ENCODE measurements around the gene FCF1.
A peak's percentile ranks its signal among the peaks of the same experiment; 100 is the strongest.
"Not testable (repeated sequence)": the region's sequence is repeated elsewhere in the genome, so short reads cannot be mapped to it uniquely, and the experiment has no call there.

The FCF1 gene

GRCh38 chr14:74702293-74702692 is 10.7 kb upstream of the FCF1 start:
- DNase-seq (ENCODE audit: low read depth): no peak

GRCh38 chr14:74703043-74703442 is 9.9 kb upstream of the FCF1 start:
- DNase-seq (ENCODE audit: low read depth): no peak

GRCh38 chr14:74704656-74705055 is 8.3 kb upstream of the FCF1 start:
- DNase-seq (ENCODE audit: low read depth): no peak

GRCh38 chr14:74705613-74706500 is 7.1 kb upstream of the FCF1 start:
- DNase-seq (ENCODE audit: low read depth): no peak

- no peak for DNase-seq (ENCODE audit: low read depth)
These were observed 2.5 kb upstream of the FCF1 start for GRCh38 chr14:74710480-74710879.

- no peak for DNase-seq (ENCODE audit: low read depth)
These were observed 1.3 kb upstream of the FCF1 start for GRCh38 chr14:74711651-74712050.

GRCh38 chr14:74713395-74713735 is 421 bp downstream of the FCF1 start:
- no peak for DNase-seq (ENCODE audit: low read depth)

- no peak for DNase-seq (ENCODE audit: low read depth)
These were observed 7.6 kb downstream of the FCF1 start for GRCh38 chr14:74720526-74720925.

GRCh38 chr14:74723134-74723533 is 10.2 kb downstream of the FCF1 start:
- DNase-seq (ENCODE audit: low read depth): no peak

- DNase-seq (ENCODE audit: low read depth): no peak
These were observed 19.4 kb downstream of the FCF1 start for GRCh38 chr14:74732387-74732786.

- DNase-seq (ENCODE audit: low read depth): no peak
These were observed 20.3 kb downstream of the FCF1 start for GRCh38 chr14:74733221-74733620.

- DNase-seq (ENCODE audit: low read depth): no peak
These were observed 22.2 kb downstream of the FCF1 start for GRCh38 chr14:74735125-74735524.

- DNase-seq (ENCODE audit: low read depth): peak; percentile 39
These were observed 24.9 kb downstream of the FCF1 start for GRCh38 chr14:74737753-74738325.

GRCh38 chr14:74739293-74740030 is 26.5 kb downstream of the FCF1 start:
- DNase-seq (ENCODE audit: low read depth): no peak

GRCh38 chr14:74747237-74747636 is 34.3 kb downstream of the FCF1 start:
- no peak for DNase-seq (ENCODE audit: low read depth)

GRCh38 chr14:74754157-74754556 is 41.2 kb downstream of the FCF1 start:
- DNase-seq (ENCODE audit: low read depth): no peak

- no peak for DNase-seq (ENCODE audit: low read depth)
These were observed 42.0 kb downstream of the FCF1 start for GRCh38 chr14:74754899-74755298.

GRCh38 chr14:74756326-74756725 is 43.4 kb downstream of the FCF1 start:
- no peak for DNase-seq (ENCODE audit: low read depth)

- DNase-seq (ENCODE audit: low read depth): not testable (repeated sequence)
These were observed 45.6 kb downstream of the FCF1 start for GRCh38 chr14:74758505-74758904.

GRCh38 chr14:74762917-74763802 is 50.2 kb downstream of the FCF1 start, which contains the start of gene YLPM1:
YLPM1 (plus strand) TSS chr14:74763316; CDS start chr14:74763490, 174 bp downstream.
- peak; percentile 94 for DNase-seq (ENCODE audit: low read depth)

GRCh38 chr14:74763803-74764531 is 51.0 kb downstream of the FCF1 start:
- no peak for DNase-seq (ENCODE audit: low read depth)

Data from HS-27A (cell line).